Duodenal mucosa (tissue), 2 donors: ENCODE data around the gene TNFAIP8L1.

Experiments
- H3K27ac ChIP-seq: one replicate; pipeline ENCODE4 v1.7.0; 2013; ENCODE audit warnings: low read depth, low read length
- H3K27me3 ChIP-seq, 2 donors: one replicate each; pipeline ENCODE4 v1.7.0; 2013; ENCODE audit warnings: low read length in 2 of 2, control low read depth in 1 of 2; ENCODE audit not compliant: insufficient read depth in 2 of 2, control insufficient read depth in 1 of 2
- H3K36me3 ChIP-seq, 2 donors: one replicate each; pipeline ENCODE4 v1.7.0; 2013; ENCODE audit warnings: low read length in 2 of 2, control low read depth in 1 of 2; ENCODE audit not compliant: insufficient read depth in 2 of 2, control insufficient read depth in 1 of 2
- H3K4me1 ChIP-seq, 2 donors: one replicate each; pipeline ENCODE4 v1.7.0; 2013; ENCODE audit warnings: low read length in 2 of 2, control low read depth in 1 of 2; ENCODE audit not compliant: insufficient read depth in 2 of 2, control insufficient read depth in 1 of 2
- H3K4me3 ChIP-seq, 2 donors: one replicate each; pipeline ENCODE4 v1.7.0; 2013; ENCODE audit warnings: low read length in 2 of 2, low read depth in 1 of 2
- H3K9ac ChIP-seq, 2 donors: one replicate each; pipeline ENCODE4 v1.7.0; 2013; ENCODE audit warnings: low read length in 2 of 2, low read depth in 1 of 2
- H3K9me3 ChIP-seq, 2 donors: one replicate each; pipeline ENCODE4 v1.7.0; 2013; ENCODE audit warnings: low read length in 2 of 2, control low read depth in 1 of 2; ENCODE audit not compliant: control insufficient read depth in 1 of 2

TNFAIP8L1 gene

GRCh38 chr19:4609878-4610511 lies 29.3 kb upstream of the TNFAIP8L1 start:
- Histone ChIP-seq H3K36me3 (no peaks in the 10 kb centered on the region), H3K27me3 (peaks cover 5 to 13% of the 10 kb centered on the region in 2 donors), H3K4me3 (no peak overlapping the region), H3K4me1 (no peaks in the 10 kb centered on the region), H3K27ac (no peak overlapping the region), H3K9me3 (no peaks in the 10 kb centered on the region), H3K9ac (no peak overlapping the region)

GRCh38 chr19:4613254-4613751 lies 26.0 kb upstream of the TNFAIP8L1 start:
- Histone ChIP-seq H3K4me3 (no peak overlapping the region), H3K9me3 (no peaks in the 10 kb centered on the region), H3K36me3 (no peaks in the 10 kb centered on the region), H3K4me1 (no peaks in the 10 kb centered on the region), H3K9ac (no peak overlapping the region), H3K27ac (no peak overlapping the region), H3K27me3 (peaks cover 0 to under 1% of the 10 kb centered on the region in 2 donors)

DNA sequence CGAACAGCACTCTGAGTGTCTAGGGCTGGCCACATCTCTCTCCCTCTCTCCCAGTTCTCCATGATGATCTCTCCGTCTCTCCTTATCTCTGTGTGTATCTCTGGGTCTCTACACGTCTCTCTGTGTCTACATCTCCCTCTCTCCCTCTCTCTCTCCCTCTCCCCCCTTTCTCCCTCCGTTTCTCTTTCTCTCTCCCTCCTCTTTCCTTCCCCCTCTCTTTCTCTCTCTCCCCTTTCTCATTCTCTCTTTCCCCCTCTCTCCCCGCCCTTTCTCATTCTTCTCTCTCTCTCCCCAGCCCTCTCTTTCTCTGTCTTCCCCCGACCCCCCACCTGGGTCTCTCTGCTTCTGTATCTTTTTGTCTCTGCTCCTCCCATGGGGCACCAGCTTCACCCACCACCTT lies 21.3 kb upstream of the TNFAIP8L1 start:
- Histone ChIP-seq H3K27me3 (no peaks in the 10 kb centered on the region), H3K9ac (no peak overlapping the region), H3K36me3 (no peaks in the 10 kb centered on the region), H3K27ac (no peak overlapping the region), H3K4me3 (no peak overlapping the region), H3K9me3 (no peaks in the 10 kb centered on the region), H3K4me1 (no peaks in the 10 kb centered on the region)

GRCh38 chr19:4619668-4620294 lies 19.5 kb upstream of the TNFAIP8L1 start:
- no peaks in the 10 kb centered on the region for H3K9me3 ChIP-seq
- no peak overlapping the region for H3K27ac ChIP-seq
- no peaks in the 10 kb centered on the region for H3K27me3 ChIP-seq
- no peaks in the 10 kb centered on the region for H3K4me1 ChIP-seq
- H3K9ac ChIP-seq = no peak overlapping the region
- no peak overlapping the region for H3K4me3 ChIP-seq
- H3K36me3 ChIP-seq = no peaks in the 10 kb centered on the region

- Histone ChIP-seq H3K4me3 (no peak overlapping the region), H3K27ac (no peak overlapping the region), H3K36me3 (no peaks in the 10 kb centered on the region), H3K4me1 (no peaks in the 10 kb centered on the region), H3K9me3 (no peaks in the 10 kb centered on the region), H3K9ac (no peak overlapping the region), H3K27me3 (no peaks in the 10 kb centered on the region)
Measured at GRCh38 chr19:4620675-4621074, 18.6 kb upstream of the TNFAIP8L1 start.

DNA sequence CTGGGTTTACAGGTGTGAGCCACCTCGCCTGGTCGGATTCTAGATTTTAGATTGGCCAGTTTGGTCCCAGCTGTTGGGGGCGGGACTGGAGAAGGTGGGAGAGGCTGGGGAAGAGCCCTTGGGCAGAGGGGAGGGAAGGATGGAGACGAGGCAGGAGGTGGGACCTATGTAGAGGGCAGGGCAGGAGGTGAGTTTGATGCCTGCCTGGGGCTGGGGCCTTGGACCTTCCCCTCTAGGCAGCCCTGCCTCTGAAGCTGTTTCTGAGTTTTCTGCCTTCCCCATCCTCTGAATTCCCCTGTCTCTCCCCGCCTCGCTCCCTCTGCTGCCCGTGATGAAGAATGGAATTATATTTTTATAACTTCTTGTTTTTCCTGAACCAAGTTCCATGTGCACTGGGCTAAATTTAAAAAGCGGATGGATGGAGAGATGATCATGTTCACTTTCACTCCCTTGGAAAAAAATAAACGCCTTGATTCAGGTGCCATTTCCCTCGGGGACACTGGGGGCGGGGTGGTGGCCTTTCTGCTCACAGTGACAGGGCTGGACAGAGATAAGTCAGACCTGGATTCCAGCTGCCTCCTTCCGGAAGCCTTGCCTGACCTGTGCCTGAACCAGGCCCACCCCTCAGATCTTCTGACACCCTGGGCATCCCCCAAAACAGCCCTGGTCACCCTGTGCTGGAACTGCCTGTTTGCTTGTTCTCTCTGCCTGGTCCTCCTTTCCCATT lies 16.5 kb upstream of the TNFAIP8L1 start:
- no peaks in the 10 kb centered on the region for H3K9me3 ChIP-seq
- H3K27me3 ChIP-seq = no peaks in the 10 kb centered on the region
- H3K9ac ChIP-seq = no peak overlapping the region
- H3K4me3 ChIP-seq = no peak overlapping the region
- H3K4me1 ChIP-seq = no peaks in the 10 kb centered on the region
- no peak overlapping the region for H3K27ac ChIP-seq
- no peaks in the 10 kb centered on the region for H3K36me3 ChIP-seq

GRCh38 chr19:4624301-4624700 lies 15.0 kb upstream of the TNFAIP8L1 start:
- Histone ChIP-seq H3K27ac (no peak overlapping the region), H3K4me3 (no peak overlapping the region), H3K4me1 (no peaks in the 10 kb centered on the region), H3K27me3 (no peaks in the 10 kb centered on the region), H3K9ac (no peak overlapping the region), H3K36me3 (no peaks in the 10 kb centered on the region), H3K9me3 (no peaks in the 10 kb centered on the region)

GRCh38 chr19:4624733-4625362 lies 14.5 kb upstream of the TNFAIP8L1 start:
- no peak overlapping the region for H3K9ac ChIP-seq
- H3K4me1 ChIP-seq = no peaks in the 10 kb centered on the region
- no peak overlapping the region for H3K27ac ChIP-seq
- no peak overlapping the region for H3K4me3 ChIP-seq
- H3K9me3 ChIP-seq = no peaks in the 10 kb centered on the region
- H3K36me3 ChIP-seq = no peaks in the 10 kb centered on the region
- H3K27me3 ChIP-seq = no peaks in the 10 kb centered on the region

DNA sequence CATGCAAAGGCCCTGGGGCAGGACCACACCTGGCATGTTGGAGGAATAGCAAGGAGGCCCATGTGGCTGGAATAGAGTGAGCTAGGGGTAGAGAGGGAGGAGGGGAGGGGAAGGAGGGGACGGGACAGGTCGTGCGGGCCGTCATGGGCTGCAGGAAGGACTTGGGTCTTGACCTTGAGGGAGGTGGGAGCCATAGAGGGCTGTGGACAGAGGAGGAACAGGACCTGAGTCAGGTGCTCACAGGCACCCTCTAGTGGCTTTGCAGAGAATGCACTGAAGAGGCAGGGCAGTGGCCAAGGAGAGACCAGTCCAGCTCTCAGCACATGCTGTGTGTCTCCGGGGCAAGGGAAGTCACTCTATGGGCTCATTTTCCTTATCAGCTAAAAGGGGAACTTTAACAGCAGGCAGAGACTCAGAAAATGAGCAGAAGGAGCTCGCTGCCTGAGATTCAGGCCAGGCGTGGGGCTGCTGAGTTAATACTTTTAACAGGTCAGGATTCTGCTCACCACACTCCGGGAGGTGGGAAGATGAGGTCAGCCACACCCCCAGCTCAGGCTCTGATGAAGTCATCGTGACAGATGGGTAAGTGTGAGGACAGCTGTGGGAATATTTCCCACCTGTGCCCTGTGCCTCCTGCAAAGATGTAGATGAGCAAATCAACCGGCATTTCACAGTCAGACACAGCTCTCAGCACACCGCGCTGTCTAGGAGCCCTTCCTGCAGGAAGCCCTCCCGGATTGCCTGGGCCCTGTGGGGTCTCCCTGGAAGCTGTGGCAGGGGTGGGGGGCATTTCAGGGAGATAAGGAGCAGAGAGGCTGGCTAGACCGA lies 6.0 kb upstream of the TNFAIP8L1 start:
- Histone ChIP-seq H3K9me3 (no peaks in the 10 kb centered on the region), H3K4me1 (peaks cover 0 to 7% of the 10 kb centered on the region in 2 donors), H3K9ac (no peak overlapping the region), H3K4me3 (no peak overlapping the region), H3K27me3 (peaks cover 0 to 2% of the 10 kb centered on the region in 2 donors), H3K27ac (no peak overlapping the region), H3K36me3 (no peaks in the 10 kb centered on the region)
